GM19043 (cell line): ENCODE results near the gene TFCP2L1.

Experiments used
- ATAC-seq: cut with Tn5 transposase; IDR thresholded peaks from one replicate; pipeline ENCODE4 v1.9.1; 2021; ENCODE audit warnings: low read depth; ENCODE audit not compliant: unreplicated experiment

TFCP2L1 gene

DNA sequence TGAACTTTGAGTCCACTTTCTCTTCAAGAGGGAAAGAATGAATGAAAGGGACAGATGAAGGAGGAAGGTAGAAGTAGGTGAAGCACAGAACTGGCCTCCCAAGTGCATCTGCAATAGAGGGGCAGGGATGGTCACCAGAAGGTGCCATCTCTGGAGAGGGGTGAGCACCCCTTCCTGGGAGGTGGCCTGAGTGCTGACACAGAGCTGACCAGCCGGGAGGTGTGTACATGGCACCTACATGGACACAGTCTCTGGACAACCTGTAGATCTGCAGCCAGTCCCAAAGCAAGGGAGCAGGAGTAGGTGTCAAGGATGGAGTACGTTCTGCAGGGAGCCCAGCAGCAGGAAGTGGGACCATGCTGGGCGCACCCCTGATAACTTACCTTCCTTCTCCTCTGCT, 83.2 kb downstream of the TFCP2L1 start:
- no peak for ATAC-seq

DNA sequence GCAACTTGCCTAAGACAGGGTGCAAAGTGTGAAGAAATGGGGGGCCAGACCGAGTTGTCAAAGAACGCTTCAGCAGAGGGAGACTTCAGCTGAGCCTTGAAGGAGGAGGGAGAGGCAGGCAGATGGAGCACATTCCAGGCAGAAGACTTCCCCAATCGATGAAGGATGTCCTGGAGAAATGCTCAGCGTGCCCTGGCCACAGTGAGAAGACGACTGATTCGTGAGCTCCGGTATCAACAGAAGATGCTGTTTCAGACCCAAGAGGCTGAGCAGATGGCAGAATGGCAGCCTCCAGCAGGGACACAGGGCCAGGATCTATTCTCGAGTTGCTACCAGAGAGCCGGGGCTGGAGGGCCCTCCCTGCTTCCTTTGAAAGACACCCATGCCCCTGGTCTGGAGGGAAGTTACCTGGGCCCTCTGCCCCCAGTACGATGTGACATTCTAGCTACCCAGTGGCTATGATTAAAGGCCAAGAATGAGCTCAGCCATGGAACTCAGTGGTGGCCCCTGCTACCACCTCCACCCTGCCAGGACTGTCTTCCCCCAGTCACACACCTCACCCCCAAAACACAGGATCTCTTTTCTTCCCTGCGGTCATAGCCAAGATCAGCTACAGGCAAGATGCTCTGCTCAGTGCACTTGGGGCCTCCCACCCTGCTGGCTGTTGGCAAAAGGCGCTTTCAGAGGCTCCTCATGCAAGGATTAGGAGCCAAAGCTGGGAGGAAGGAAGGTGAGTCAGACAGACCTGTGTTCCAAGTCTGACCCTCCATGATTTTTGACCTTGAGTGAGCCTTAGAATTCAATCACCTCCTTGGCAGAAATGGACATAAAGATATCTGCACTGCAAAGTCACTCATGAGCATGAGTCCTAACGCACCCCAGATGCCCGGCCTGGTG, 84.3 kb downstream of the TFCP2L1 start:
- ATAC-seq = no peak

DNA sequence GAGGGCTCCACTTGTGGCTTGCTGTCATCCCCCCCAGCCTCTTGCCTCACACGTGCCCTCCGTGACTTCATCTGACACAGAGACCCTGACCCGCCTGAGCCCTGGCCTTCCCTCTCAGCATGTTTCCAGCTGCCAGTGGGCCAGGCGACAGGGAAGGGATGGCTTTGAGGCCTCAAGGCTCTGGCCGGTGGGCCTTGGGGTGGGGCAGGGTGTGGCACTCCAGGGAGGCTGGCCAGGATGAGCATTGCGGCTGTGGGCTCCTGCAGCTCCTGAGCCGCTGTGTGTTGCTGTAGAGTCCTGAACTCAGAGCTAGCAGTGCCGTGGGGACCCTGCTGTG, 85.0 kb downstream of the TFCP2L1 start:
- ATAC-seq = no peak

DNA sequence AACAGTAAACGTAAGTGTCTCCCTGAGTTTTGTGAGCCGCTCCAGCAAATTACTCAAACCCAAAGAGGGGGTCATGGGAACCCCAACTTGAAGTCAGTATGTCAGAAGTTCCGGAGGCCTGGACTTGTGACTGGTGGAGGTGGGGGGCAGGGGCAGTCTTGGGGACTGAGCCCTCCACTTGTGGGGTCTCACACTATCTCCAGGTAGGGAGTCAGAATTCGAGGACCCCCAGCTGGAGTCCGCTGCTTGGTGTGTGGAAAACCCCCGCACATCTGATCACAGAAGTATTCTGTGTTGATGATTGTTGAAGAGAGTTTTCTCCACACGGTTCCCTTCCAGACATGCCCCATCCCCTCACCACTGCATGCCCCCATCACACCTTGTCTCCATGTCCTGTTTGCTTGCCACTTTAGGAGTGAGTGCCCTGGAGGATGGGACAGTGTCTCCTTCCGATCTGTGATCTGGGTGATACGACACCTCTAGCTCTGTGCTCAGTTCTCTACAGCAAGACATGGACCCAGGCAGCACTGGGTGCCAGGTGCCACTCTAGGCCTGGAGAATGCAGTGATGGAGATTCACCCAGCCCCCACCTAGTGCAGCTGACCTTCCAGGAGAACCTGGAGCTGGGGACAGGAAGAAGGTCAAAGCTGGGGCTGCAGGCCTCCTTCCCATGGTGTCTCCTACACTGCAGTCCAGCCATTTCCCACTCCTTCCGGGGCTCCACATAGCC, 85.6 kb downstream of the TFCP2L1 start:
- ATAC-seq = no peak

DNA sequence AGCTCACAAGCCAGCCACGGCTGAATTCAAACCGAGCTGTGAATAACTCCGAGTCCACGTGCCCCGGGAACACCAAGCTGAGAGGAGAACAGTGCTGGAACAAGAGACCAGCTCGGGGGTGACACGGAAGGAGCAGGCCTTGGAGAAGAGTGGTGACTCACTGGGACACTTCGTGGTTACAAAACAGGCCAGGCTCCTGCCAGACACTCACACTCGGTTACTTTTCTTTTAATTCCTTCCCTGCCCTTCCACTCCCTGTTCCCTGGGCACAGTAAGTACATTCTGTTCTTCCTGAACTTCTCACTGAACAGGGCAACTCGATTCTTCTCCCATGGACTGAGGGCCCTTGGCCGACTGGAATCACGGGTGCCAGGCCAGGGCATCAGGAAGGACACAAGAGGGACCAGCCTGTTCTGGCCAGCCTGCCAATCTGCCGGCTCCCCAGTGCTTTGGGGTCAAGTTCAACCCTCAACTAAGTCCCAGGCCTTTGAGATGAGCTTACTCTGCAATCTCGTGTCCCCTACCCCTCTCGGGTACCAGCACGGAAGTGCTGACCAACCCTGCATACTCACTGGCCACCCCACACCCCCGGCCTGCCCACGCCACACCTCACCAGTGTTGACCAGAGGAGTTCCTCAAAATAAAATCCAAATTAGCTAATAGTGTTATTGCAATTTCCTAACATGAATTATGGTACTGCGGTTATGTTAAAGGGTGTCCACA, 87.5 kb downstream of the TFCP2L1 start:
- ATAC-seq = no peak

DNA sequence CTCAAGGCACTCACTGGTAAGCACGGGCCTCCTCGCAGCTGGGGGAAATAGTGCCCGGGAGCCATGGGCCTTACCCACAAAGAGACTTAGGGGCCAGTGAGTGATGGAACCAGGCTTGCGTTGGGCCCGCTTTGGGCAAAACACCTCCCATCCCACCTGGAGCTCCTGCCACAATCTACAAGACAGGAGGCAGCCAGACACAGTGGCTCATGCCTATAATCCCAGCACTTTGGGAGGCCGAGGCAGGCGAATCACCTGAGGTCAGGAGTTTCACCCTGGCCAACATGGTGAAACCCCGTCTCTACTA, 88.2 kb downstream of the TFCP2L1 start:
- ATAC-seq = no peak

DNA sequence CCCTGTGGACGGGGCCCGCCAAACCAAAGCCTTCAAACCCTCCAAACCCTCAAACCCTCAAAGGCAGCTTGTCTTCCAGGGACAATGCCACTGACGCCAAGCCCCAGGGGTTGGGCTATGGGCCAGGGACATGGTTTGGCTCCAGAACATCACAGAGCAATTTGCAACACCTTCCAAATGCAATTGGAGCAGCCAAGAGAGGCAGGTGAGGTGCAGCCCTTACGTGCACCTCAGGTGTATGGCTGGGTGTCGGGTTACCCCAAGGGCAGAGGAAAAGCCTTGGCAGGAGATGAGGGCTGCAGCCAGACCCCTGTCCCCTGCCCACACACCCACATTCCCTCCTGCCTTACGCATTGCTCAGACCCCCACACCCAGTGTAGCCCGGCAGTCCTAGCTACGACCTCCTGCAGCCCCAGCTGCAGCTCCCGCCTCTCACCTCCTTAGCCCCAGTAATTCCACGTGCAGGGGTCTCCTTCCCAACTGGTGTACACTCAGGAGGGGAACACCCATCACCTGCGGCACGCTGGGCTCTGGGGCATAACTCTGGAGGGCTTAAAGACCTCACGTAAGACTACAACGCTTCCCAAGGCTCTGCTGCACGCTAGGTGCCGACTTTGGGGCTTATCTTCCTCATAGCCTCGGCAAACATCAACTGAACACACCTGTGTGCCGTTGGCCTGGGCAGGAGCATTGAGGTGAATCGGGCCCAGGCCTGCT, 88.7 kb downstream of the TFCP2L1 start:
- no peak for ATAC-seq

DNA sequence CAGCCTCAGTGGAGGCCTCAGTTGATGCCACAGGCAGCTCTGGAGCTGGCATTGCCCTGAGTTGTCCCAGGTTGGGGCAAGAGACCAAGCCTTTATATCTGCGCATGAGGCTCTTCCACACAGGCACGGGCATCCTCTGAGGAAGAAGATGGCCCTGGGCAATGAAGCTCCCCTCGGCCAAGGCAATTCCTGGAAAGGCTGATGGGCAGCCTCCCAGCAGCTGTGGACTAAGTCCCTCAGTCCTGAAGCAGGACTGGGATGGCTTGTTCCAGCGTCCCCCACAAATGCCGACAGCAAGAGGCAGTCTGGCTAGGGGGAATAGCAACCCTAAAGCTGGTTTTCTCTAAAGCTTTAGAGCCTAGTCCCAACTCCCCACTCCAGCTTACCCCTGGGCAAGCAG, 90.0 kb downstream of the TFCP2L1 start:
- no peak for ATAC-seq

DNA sequence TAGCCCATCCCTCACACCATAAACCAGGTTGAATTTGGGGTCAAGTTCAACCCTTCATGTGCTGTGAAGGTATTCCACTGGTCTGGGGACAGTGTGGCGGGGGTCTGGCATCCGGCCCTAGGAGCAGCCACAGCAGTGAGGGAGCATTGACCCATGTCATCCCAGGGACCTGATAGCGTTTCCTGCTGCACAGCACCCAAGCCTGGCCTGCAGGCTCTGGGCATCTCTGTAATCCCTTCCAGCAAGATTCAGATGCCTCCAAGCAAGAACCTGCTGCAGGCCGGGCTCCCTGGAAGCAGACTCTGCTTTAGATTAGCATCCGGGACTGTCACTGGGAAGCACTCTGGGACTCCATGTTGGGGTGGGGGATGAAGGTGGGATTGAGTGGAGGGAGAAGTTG, 90.4 kb downstream of the TFCP2L1 start:
- no peak for ATAC-seq

DNA sequence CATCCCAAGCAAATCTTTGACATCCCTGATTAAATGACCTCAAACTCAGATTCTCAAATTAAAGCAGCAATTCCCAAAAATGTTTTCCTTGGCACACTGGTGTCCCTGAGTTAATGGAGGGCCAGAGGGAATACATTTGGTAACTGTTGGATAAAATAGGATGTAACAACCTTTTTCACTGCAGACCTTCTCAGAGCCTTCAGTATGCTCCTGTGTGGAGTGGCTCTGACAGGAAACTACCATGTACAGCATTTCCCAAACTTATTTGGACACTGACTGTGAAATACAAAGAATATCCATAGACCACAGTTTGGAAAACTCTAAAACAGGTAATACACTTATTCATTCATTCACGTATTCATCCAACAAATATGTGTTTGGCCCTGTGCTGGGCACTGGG, 91.8 kb downstream of the TFCP2L1 start:
- no peak for ATAC-seq

DNA sequence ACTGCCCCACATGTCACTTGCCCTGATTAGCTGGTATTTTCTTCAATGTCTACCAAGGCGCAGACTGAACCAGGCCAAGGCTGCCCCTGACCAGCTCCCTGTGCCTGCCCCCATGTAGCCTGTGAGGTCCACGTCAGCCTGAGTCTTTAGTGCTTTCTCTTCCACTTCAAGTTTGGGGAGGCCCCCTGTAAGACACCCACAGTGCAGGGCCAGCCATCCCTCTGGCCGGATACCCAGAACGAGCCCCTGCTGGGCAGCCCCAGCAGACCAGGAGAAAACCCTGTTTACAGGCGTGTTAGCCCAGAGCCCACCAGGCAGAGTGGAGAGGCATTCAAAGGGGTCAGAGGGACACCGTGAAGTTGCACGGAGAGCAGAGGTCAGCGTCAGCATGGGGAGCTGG, 92.4 kb downstream of the TFCP2L1 start:
- no peak for ATAC-seq

DNA sequence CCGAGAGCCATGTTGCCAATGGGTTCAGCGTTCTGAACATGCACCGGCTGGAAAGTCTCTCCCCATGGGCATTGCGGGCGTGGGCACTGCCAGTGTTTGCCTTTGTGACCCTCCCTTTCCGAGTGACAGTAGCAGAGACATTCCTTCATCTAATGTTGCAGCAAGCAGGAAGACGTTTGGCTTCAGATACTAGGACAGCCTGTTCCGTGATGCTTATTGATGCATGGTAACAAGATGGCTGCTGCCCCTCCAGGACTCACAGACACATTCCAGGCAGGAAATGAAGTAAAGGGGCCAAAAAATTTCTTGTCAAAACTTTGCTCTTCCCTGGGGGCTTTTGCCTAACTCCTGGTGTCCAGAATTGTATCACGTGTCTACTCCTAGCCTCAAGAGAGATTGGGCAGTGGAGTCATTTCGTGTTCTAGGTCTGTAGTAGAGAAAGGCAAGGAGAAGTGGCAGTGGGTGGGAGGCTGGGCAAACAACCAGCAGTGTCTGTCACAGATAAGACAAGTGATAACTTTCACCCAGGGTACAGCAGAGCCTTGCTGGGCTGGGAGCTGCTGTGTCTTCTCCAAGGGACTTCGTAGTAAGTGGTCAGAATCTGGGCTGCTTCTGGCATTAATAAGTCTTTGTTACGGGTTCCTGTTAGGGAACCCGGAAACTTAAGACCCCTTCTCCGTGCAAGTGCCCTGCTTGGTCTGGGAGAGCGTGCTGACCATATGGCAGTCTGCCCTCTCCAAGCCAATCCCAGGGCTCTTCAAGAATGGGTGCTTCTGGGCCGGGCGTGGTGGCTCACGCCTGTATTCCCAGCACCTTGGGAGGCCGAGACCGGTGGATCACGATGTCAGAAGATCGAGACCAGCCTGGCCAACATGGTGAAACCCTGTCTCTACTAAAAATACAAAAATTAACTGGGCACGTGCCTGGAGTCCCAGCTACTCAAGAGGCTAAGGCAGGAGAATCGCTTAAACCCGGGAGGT, 93.5 kb downstream of the TFCP2L1 start:
- ATAC-seq = no peak

DNA sequence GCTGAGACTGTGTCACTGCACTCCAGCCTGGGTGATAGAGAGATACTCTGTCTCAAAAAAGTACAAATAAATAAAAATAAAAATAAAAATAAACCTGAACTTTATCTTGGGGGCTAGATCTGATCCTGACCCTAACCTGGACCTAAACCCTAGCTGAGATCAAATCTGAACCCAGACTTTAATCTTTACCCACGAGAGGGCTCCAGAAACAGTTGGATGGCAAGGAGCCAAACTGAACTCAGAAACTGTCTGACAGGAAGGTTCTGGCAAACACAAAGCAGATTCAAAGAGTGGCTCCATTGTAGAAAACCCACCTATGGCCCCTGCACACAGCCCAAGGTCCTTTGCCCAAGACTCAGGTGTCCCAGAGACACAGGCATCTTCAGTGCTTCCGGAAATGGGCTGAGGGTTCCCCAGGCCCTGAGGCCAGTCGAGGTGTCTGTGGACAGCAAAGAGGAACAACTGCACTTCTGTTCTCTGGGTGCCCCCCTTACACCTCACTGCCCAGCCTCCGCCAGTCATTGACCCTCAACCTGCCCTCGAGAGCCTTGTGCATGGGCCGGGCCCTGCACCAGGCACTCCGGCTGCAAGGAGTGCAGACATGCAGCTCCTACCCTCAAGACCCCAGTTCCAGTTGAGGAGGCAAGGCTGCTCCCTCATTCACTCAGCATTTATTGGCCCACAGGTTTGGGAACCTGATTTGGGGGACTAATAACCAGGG, 95.2 kb downstream of the TFCP2L1 start:
- no peak for ATAC-seq

DNA sequence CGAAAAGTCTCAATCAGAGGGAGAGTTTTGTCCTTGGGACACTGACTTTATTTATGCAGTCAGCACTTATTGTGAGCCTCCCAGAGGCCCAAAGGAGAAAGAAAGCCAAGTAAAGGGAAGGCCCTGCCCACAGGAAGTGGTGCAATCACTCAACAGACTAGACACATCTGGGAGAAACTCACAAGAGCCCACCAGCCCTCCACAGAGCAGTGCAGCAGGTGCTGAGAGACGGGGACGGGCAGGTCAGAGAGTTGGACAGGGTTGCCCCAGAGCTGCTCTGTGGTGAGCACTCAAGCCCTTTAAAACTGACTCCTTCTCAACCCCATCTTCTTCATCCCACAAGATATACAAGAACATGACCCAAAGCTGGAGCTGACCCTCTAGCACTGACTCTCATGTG, 96.0 kb downstream of the TFCP2L1 start:
- ATAC-seq = no peak

DNA sequence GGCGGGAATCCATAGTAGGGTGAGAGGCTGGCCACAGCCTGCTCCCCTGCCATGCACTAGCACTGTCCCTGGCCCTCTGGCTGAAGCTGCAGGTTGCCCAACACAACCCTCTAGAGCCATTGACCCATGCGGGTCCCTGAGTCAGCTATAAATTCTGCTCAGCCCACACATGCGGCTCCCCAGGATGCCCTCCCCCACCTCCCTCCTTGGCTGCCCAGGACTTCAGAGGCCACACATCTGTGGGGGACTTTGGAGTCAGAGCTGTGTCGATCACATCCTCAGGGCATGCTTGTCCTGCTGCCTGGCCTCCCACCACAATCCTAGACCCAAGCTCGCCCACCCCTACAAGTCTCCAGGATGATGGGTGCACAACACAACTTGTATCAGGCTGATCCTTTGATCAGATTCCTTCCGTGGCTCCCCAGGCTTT, 97.0 kb downstream of the TFCP2L1 start:
- no peak for ATAC-seq

DNA sequence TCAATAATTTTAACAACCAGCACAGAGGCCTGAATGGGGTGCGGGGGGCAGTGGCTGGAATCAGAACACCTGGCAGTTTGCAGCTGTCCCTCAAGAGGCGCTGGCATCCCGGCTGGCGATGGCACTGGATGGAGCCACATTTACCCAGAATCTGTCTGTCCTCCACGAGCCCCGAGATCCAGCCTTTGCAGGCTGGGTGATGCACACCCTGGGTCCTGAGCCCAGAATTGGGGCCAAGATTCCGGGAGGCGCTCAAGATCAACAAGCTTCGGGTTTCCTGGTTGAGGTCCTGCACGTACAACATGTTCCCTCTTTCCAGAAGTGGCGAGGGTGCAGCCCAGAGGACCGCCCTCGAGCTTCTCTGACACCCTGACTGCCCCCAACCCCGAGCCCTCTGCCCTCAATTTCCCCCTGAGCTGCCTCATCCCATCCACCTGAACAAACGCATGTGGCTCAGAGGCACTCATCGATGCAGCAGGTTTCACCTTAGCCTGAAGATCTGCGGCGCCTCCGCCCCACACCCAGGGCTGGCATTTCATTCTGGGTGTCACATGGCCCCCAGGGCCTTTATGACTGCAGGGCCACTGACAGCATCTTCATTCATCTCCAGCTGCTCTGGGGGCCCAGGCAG, 97.5 kb downstream of the TFCP2L1 start:
- ATAC-seq = no peak

DNA sequence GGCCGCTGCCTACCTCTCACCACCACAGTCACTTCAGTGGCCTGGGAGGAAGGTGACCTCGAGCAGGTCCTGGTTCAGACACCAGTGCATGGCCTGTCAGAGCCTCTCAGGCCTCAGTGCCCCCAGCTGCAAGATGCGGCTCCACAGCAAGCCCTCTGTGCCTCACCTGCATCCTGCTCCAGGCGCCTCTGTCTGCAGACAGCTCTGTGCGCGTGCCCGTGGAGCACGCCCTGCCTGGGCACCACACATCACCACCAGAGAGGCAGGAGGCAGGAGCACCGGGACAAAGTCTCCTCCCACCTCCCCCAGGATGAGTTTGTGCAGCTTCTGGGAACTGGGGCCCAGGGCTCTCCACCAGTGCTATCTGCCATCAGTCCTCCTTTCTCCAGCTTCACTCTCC, 98.7 kb downstream of the TFCP2L1 start:
- ATAC-seq = no peak

DNA sequence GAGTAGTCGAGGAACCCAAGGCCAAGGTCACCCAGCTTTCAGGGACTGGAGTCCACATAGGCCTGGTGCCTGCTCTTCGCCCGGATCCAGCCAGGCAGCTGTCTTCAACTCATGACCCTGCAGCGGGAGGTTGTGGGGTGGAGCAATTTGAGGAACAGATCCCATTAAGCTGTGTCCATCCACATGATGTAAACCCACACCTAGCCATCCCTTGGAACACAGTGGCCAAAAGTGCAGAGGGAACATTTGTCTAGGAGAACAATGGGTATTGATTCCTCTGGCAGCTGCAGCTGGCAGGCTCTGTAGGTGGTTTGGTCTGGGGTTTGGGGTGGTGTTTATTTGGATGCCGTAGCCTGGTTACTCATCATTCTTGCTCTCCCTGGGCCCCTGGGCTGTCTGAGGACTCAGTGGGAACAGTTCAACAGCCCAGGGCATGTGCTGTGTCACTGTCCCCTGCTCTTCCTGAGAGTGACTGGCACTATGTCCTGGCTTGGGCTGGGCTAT, 99.4 kb downstream of the TFCP2L1 start:
- ATAC-seq = no peak

DNA sequence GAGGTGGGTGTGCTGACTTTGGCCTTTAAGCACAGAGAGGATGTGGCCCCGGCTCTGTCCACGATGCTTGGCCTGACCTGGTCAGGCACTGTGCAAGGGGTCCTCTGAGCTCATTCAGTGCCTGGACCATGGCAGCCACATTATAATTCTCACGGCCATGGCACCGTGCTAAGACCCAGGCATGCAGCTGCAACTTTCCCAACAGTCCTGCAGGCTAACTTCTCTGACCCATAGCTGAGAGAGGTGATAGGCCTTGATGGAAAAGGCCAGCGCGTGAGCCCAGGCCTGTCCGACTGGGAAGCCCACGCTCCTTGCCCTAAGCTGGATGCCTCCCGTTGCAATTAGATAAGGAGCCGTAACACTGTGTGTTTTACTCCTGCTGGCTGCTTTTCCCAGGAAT, 99.9 kb downstream of the TFCP2L1 start:
- no peak for ATAC-seq
